ENCODE results near the gene FHIT.

Gene FHIT

DNA sequence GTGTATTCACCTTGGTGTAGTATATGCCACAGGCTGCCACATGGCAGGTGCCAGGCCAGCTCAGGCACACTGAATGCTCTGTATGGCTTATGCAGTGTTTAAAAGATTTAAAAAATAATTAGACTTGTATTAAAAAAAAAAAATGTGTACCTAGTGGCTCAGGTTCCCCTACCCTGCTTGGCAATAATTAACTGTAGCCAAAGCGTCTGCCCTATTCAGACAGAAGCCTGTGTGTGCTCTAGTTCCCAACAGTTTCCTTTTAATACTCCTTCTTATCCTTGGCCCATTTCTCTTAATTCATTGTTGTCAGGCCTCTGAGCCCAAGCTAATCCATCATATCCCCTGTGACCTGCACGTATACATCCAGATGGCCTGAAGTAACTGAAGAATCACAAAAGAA lies 1449.2 kb downstream of the FHIT start:
- Histone ChIP-seq H4K20me1 (ENCODE audit: control insufficient read depth, insufficient read depth, low read depth, low read length) (no peaks in the 10 kb centered on the region), H3K4me2 (ENCODE audit: low read length) (no peak overlapping the region), H3K27ac (ENCODE audit: low read depth, low read length) (no peak overlapping the region), H3K79me2 (ENCODE audit: control insufficient read depth, low read length) (no peaks in the 10 kb centered on the region), H3K9me3 (ENCODE audit: control insufficient read depth, insufficient read depth, low read length) (no peaks in the 10 kb centered on the region), H3K36me3 (ENCODE audit: control insufficient read depth, low read length) (no peaks in the 10 kb centered on the region), H3K27me3 (ENCODE audit: control insufficient read depth, low read length) (no peaks in the 10 kb centered on the region), H3K9me2 (replicated peaks; ENCODE audit: control insufficient read depth, low read length) (no peaks in the 10 kb centered on the region), H3K4me1 (ENCODE audit: control insufficient read depth, low read length) (no peaks in the 10 kb centered on the region), H3K4me3 (ENCODE audit: low read length) (no peak overlapping the region), H3F3A (ENCODE audit: control insufficient read depth, insufficient read depth) (no peaks in the 10 kb centered on the region)
- TF ChIP-seq CTCF (IDR thresholded peaks at IDR 0.05; ENCODE audit: low read depth, low read length, poor library complexity, severe bottlenecking) (no peak), EZH2phosphoT487 (IDR thresholded peaks at IDR 0.05; ENCODE audit: borderline replicate concordance, low read length) (no peak)

GRCh38 chr3:59800481-59800880 lies 1450.8 kb downstream of the FHIT start:
- H3K4me3 ChIP-seq (ENCODE audit: low read length) = no peak overlapping the region
- H3K27me3 ChIP-seq (ENCODE audit: control insufficient read depth, low read length) = no peaks in the 10 kb centered on the region
- no peaks in the 10 kb centered on the region for H3K79me2 ChIP-seq (ENCODE audit: control insufficient read depth, low read length)
- no peaks in the 10 kb centered on the region for H3K9me2 ChIP-seq (replicated peaks; ENCODE audit: control insufficient read depth, low read length)
- no peaks in the 10 kb centered on the region for H4K20me1 ChIP-seq (ENCODE audit: control insufficient read depth, insufficient read depth, low read depth, low read length)
- H3K4me1 ChIP-seq (ENCODE audit: control insufficient read depth, low read length) = no peaks in the 10 kb centered on the region
- H3K9me3 ChIP-seq (ENCODE audit: control insufficient read depth, insufficient read depth, low read length) = no peaks in the 10 kb centered on the region
- no peak overlapping the region for H3K27ac ChIP-seq (ENCODE audit: low read depth, low read length)
- no peak overlapping the region for H3K4me2 ChIP-seq (ENCODE audit: low read length)
- H3F3A ChIP-seq (ENCODE audit: control insufficient read depth, insufficient read depth) = no peaks in the 10 kb centered on the region
- no peak for TF ChIP-seq EZH2phosphoT487 (IDR thresholded peaks at IDR 0.05; ENCODE audit: borderline replicate concordance, low read length)
- no peak for TF ChIP-seq CTCF (IDR thresholded peaks at IDR 0.05; ENCODE audit: low read depth, low read length, poor library complexity, severe bottlenecking)
- H3K36me3 ChIP-seq (ENCODE audit: control insufficient read depth, low read length) = no peaks in the 10 kb centered on the region

- Histone ChIP-seq H3K79me2 (ENCODE audit: control insufficient read depth, low read length) (no peaks in the 10 kb centered on the region), H4K20me1 (ENCODE audit: control insufficient read depth, insufficient read depth, low read depth, low read length) (no peaks in the 10 kb centered on the region), H3K4me3 (ENCODE audit: low read length) (no peak overlapping the region), H3K4me1 (ENCODE audit: control insufficient read depth, low read length) (no peaks in the 10 kb centered on the region), H3K36me3 (ENCODE audit: control insufficient read depth, low read length) (no peaks in the 10 kb centered on the region), H3K27ac (ENCODE audit: low read depth, low read length) (no peak overlapping the region), H3F3A (ENCODE audit: control insufficient read depth, insufficient read depth) (no peaks in the 10 kb centered on the region), H3K9me3 (ENCODE audit: control insufficient read depth, insufficient read depth, low read length) (no peaks in the 10 kb centered on the region), H3K27me3 (ENCODE audit: control insufficient read depth, low read length) (no peaks in the 10 kb centered on the region), H3K4me2 (ENCODE audit: low read length) (no peak overlapping the region), H3K9me2 (replicated peaks; ENCODE audit: control insufficient read depth, low read length) (no peaks in the 10 kb centered on the region)
- TF ChIP-seq EZH2phosphoT487 (IDR thresholded peaks at IDR 0.05; ENCODE audit: borderline replicate concordance, low read length) = no peak
- no peak for TF ChIP-seq CTCF (IDR thresholded peaks at IDR 0.05; ENCODE audit: low read depth, low read length, poor library complexity, severe bottlenecking)
Measured at GRCh38 chr3:59798372-59799086, 1452.7 kb downstream of the FHIT start.
